Measurements from ENCODE around the gene PSMG4.

GRCh38 chr6:3270258-3270657 lies 11.5 kb downstream of the PSMG4 start:
- no peak for TF ChIP-seq NFYB (IDR thresholded peaks at IDR 0.05; ENCODE audit: insufficient read depth, low read depth, low read length)
- TF ChIP-seq CBX5 (IDR thresholded peaks at IDR 0.05; ENCODE audit: low read depth): no peak
- TF ChIP-seq, protein P1, sequence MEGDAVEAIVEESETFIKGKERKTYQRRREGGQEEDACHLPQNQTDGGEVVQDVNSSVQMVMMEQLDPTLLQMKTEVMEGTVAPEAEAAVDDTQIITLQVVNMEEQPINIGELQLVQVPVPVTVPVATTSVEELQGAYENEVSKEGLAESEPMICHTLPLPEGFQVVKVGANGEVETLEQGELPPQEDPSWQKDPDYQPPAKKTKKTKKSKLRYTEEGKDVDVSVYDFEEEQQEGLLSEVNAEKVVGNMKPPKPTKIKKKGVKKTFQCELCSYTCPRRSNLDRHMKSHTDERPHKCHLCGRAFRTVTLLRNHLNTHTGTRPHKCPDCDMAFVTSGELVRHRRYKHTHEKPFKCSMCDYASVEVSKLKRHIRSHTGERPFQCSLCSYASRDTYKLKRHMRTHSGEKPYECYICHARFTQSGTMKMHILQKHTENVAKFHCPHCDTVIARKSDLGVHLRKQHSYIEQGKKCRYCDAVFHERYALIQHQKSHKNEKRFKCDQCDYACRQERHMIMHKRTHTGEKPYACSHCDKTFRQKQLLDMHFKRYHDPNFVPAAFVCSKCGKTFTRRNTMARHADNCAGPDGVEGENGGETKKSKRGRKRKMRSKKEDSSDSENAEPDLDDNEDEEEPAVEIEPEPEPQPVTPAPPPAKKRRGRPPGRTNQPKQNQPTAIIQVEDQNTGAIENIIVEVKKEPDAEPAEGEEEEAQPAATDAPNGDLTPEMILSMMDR (IDR thresholded peaks at IDR 0.05 in 2 of 3, conservative IDR thresholded peaks at IDR 0.05 in 1 of 3; ENCODE audit: control insufficient read depth in 2 of 3, extremely low read depth in 1 of 3, insufficient read depth in 1 of 3, low read depth in 3 of 3, low read length in 3 of 3): no peak
- TF ChIP-seq, protein P2, sequence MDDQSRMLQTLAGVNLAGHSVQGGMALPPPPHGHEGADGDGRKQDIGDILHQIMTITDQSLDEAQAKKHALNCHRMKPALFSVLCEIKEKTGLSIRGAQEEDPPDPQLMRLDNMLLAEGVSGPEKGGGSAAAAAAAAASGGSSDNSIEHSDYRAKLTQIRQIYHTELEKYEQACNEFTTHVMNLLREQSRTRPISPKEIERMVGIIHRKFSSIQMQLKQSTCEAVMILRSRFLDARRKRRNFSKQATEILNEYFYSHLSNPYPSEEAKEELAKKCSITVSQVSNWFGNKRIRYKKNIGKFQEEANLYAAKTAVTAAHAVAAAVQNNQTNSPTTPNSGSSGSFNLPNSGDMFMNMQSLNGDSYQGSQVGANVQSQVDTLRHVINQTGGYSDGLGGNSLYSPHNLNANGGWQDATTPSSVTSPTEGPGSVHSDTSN (IDR thresholded peaks at IDR 0.05; ENCODE audit: insufficient replicate concordance, low read depth, low read length): no peak
- TF ChIP-seq ZBTB11 (CRISPR knock-in tag; IDR thresholded peaks at IDR 0.05): no peak
- no peak for TF ChIP-seq POLR2AphosphoS5 (IDR thresholded peaks at IDR 0.05; ENCODE audit: low read length)
- TF ChIP-seq, protein P3, sequence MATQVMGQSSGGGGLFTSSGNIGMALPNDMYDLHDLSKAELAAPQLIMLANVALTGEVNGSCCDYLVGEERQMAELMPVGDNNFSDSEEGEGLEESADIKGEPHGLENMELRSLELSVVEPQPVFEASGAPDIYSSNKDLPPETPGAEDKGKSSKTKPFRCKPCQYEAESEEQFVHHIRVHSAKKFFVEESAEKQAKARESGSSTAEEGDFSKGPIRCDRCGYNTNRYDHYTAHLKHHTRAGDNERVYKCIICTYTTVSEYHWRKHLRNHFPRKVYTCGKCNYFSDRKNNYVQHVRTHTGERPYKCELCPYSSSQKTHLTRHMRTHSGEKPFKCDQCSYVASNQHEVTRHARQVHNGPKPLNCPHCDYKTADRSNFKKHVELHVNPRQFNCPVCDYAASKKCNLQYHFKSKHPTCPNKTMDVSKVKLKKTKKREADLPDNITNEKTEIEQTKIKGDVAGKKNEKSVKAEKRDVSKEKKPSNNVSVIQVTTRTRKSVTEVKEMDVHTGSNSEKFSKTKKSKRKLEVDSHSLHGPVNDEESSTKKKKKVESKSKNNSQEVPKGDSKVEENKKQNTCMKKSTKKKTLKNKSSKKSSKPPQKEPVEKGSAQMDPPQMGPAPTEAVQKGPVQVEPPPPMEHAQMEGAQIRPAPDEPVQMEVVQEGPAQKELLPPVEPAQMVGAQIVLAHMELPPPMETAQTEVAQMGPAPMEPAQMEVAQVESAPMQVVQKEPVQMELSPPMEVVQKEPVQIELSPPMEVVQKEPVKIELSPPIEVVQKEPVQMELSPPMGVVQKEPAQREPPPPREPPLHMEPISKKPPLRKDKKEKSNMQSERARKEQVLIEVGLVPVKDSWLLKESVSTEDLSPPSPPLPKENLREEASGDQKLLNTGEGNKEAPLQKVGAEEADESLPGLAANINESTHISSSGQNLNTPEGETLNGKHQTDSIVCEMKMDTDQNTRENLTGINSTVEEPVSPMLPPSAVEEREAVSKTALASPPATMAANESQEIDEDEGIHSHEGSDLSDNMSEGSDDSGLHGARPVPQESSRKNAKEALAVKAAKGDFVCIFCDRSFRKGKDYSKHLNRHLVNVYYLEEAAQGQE (IDR thresholded peaks at IDR 0.05; ENCODE audit: low read depth, low read length): no peak
- TF ChIP-seq, protein P4, sequence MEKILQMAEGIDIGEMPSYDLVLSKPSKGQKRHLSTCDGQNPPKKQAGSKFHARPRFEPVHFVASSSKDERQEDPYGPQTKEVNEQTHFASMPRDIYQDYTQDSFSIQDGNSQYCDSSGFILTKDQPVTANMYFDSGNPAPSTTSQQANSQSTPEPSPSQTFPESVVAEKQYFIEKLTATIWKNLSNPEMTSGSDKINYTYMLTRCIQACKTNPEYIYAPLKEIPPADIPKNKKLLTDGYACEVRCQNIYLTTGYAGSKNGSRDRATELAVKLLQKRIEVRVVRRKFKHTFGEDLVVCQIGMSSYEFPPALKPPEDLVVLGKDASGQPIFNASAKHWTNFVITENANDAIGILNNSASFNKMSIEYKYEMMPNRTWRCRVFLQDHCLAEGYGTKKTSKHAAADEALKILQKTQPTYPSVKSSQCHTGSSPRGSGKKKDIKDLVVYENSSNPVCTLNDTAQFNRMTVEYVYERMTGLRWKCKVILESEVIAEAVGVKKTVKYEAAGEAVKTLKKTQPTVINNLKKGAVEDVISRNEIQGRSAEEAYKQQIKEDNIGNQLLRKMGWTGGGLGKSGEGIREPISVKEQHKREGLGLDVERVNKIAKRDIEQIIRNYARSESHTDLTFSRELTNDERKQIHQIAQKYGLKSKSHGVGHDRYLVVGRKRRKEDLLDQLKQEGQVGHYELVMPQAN (conservative IDR thresholded peaks at IDR 0.05): no peak
- TF ChIP-seq EZH2 (IDR thresholded peaks at IDR 0.05; ENCODE audit: borderline replicate concordance, control insufficient read depth, low read depth, low read length): no peak
- TF ChIP-seq, protein P5, sequence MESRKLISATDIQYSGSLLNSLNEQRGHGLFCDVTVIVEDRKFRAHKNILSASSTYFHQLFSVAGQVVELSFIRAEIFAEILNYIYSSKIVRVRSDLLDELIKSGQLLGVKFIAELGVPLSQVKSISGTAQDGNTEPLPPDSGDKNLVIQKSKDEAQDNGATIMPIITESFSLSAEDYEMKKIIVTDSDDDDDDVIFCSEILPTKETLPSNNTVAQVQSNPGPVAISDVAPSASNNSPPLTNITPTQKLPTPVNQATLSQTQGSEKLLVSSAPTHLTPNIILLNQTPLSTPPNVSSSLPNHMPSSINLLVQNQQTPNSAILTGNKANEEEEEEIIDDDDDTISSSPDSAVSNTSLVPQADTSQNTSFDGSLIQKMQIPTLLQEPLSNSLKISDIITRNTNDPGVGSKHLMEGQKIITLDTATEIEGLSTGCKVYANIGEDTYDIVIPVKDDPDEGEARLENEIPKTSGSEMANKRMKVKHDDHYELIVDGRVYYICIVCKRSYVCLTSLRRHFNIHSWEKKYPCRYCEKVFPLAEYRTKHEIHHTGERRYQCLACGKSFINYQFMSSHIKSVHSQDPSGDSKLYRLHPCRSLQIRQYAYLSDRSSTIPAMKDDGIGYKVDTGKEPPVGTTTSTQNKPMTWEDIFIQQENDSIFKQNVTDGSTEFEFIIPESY (IDR thresholded peaks at IDR 0.05): no peak
- TF ChIP-seq FOXM1 (IDR thresholded peaks at IDR 0.05; ENCODE audit: low read depth, low read length): no peak
- TF ChIP-seq EP300 (IDR thresholded peaks at IDR 0.05; ENCODE audit: borderline replicate concordance in 1 of 2, control insufficient read depth in 1 of 2, low read depth in 2 of 2, low read length in 2 of 2): no peak
- no peak for TF ChIP-seq MAX (IDR thresholded peaks at IDR 0.05; ENCODE audit: low read depth, low read length)
- no peak for TF ChIP-seq LARP7 (IDR thresholded peaks at IDR 0.05)

All from GM12878 (cell line).